ENCODE measurements around the gene ROCK2. TPM values are rescaled to one million over a fixed set of nuclear protein-coding genes. Genes with fewer than 3 reads are reported as not detected.
"Not testable (repeated sequence)": the region's sequence is repeated elsewhere in the genome, so short reads cannot be mapped to it uniquely, and the experiment has no call there.

Gene ROCK2
- total and polyA plus RNA-seq, 2 of the 8 experiments (the other 6 are each of a cell fraction or from before 2014, with no cell fraction given), result 2.7 to 29.0 TPM

GRCh38 chr2:11261564-11261963 is 82.9 kb downstream of the ROCK2 start:
- H3K4me3 ChIP-seq (ENCODE audit: extremely low read depth in 1 of 4, insufficient read depth in 2 of 4, low read depth in 3 of 4, low read length in 4 of 4); H3K4me1 ChIP-seq (replicated peaks in 1 of 4; ENCODE audit: control insufficient read depth in 3 of 4, insufficient read depth in 4 of 4, low read length in 3 of 4); H4K91ac ChIP-seq (replicated peaks; ENCODE audit: insufficient read length, low read length); H3K23ac ChIP-seq (ENCODE audit: insufficient read length); POLR2A ChIA-PET (ENCODE audit: partially characterized antibody); H2BK5ac ChIP-seq (ENCODE audit: low read depth, low read length); H3K18ac ChIP-seq (ENCODE audit: extremely low read depth, low read length); H2BK120ac ChIP-seq (replicated peaks; ENCODE audit: low read depth, low read length); DNase-seq (ENCODE audit: low read depth in 1 of 2, low spot score in 2 of 2); H3K79me2 ChIP-seq (ENCODE audit: control insufficient read depth in 1 of 2, insufficient read depth in 2 of 2, low read length in 2 of 2); H3K4ac ChIP-seq (replicated peaks; ENCODE audit: insufficient read length, low read depth, low read length); FAIRE-seq; H2BK20ac ChIP-seq (ENCODE audit: low read length); H4K5ac ChIP-seq (ENCODE audit: insufficient read length, low read depth, low read length); H4K8ac ChIP-seq (ENCODE audit: extremely low read depth, insufficient read depth, low read length); H3K23me2 ChIP-seq (ENCODE audit: low read depth, low read length); H3K4me2 ChIP-seq (ENCODE audit: insufficient read depth in 1 of 2, low read depth in 2 of 2, low read length in 2 of 2); H3K9ac ChIP-seq (replicated peaks in 1 of 4; ENCODE audit: extremely low read depth in 1 of 4, low read depth in 3 of 4, low read length in 3 of 4); H2AFZ ChIP-seq (ENCODE audit: low read length); H2AK5ac ChIP-seq (ENCODE audit: low read depth, low read length); H3K9me3 ChIP-seq (ENCODE audit: insufficient read depth in 2 of 2, low read depth in 1 of 2, low read length in 1 of 2); H3K56ac ChIP-seq (replicated peaks; ENCODE audit: insufficient read length, low read depth, low read length); H2BK12ac ChIP-seq (ENCODE audit: low read depth, low read length); H2BK15ac ChIP-seq (ENCODE audit: low read length); CTCF ChIA-PET (ENCODE audit: partially characterized antibody); H3K14ac ChIP-seq (ENCODE audit: insufficient read length); H3K27me3 ChIP-seq (replicated peaks in 1 of 4; ENCODE audit: control insufficient read depth in 3 of 4, extremely low read depth in 1 of 4, insufficient read depth in 3 of 4, low read length in 3 of 4); H4K20me1 ChIP-seq (replicated peaks in 1 of 2; ENCODE audit: control insufficient read depth in 1 of 2, insufficient read depth in 2 of 2, low read length in 2 of 2); H3K79me1 ChIP-seq (ENCODE audit: low read depth, low read length); H3K27ac ChIP-seq (ENCODE audit: low read depth, low read length); H3K36me3 ChIP-seq (ENCODE audit: control insufficient read depth in 2 of 4, insufficient read depth in 4 of 4, low read length in 3 of 4): not testable (repeated sequence)
- WGBS, 2 experiments (ENCODE audit: extremely low coverage in 1 of 2, insufficient coverage in 1 of 2, insufficient read length in 1 of 2, insufficient replicate concordance in 2 of 2, low coverage in 1 of 2, low lambda C conversion rate in 2 of 2, missing lambda C conversion rate in 1 of 2), result 84% methylated on average over 9 of the region's 9 CpGs; no CpG with 5 or more reads in 1 of the 2 experiments

All from H1 (cell line).